Measurements from ENCODE around the gene NEBL.

Gene NEBL

GRCh38 chr10:20903635-20904390 is 6.7 kb upstream of the NEBL start:
- DNase-seq, result no peak

GRCh38 chr10:20901110-20901509 is 4.0 kb upstream of the NEBL start:
- DNase-seq, result no peak

- DNase-seq, result no peak
These were observed 1.9 kb upstream of the NEBL start for GRCh38 chr10:20898866-20899535.

- DNase-seq, result no peak
These were observed 3.8 kb downstream of the NEBL start for GRCh38 chr10:20893297-20893696.

- DNase-seq, result no peak
These were observed 4.3 kb downstream of the NEBL start for GRCh38 chr10:20892796-20893195.

GRCh38 chr10:20892011-20892585 is 5.0 kb downstream of the NEBL start:
- no peak for DNase-seq

GRCh38 chr10:20891338-20891714 is 5.8 kb downstream of the NEBL start:
- DNase-seq, result no peak

GRCh38 chr10:20890491-20891337 is 6.4 kb downstream of the NEBL start:
- DNase-seq, result no peak

- DNase-seq, result peak; percentile 14
These were observed 7.1 kb downstream of the NEBL start for GRCh38 chr10:20890009-20890408.

- no peak for DNase-seq
These were observed 8.3 kb downstream of the NEBL start for GRCh38 chr10:20888620-20889330.

GRCh38 chr10:20887706-20888555 is 9.2 kb downstream of the NEBL start:
- no peak for DNase-seq

- no peak for DNase-seq
These were observed 11.4 kb downstream of the NEBL start for GRCh38 chr10:20885678-20886077.

- DNase-seq, result no peak
These were observed 13.6 kb downstream of the NEBL start for GRCh38 chr10:20883552-20883951.

GRCh38 chr10:20882091-20882490 is 15.0 kb downstream of the NEBL start:
- DNase-seq, result no peak

GRCh38 chr10:20879136-20879535 is 18.0 kb downstream of the NEBL start:
- DNase-seq, result peak; percentile 77

- no peak for DNase-seq
These were observed 18.8 kb downstream of the NEBL start for GRCh38 chr10:20877986-20878983.

GRCh38 chr10:20877554-20877953 is 19.6 kb downstream of the NEBL start:
- no peak for DNase-seq

- no peak for DNase-seq
These were observed 22.9 kb downstream of the NEBL start for GRCh38 chr10:20874261-20874660.

- peak; percentile 86 for DNase-seq
These were observed 25.1 kb downstream of the NEBL start for GRCh38 chr10:20871970-20872369.

- no peak for DNase-seq
These were observed 26.3 kb downstream of the NEBL start for GRCh38 chr10:20870834-20871233.

Measured in NCI-H2227 treated with DMSO at 0.1 percent for 48 hours (cell line).